GM23248 (cell line): Measurements from ENCODE around the gene ANKS1B.

ENCODE experiments used
- EZH2 ChIP-seq: fragments of 200-600 bp; sonication (generic); IDR thresholded peaks from 2 replicates; pipeline ENCODE4 v1.6.1; 2018; ENCODE audit warnings: antibody characterized with exemption, mild to moderate bottlenecking; ENCODE audit not compliant: insufficient read depth, poor library complexity, severe bottlenecking
- EZH2phosphoT487 ChIP-seq: fragments of 200-600 bp; sonication (generic); IDR thresholded peaks from 2 replicates; pipeline ENCODE4 v1.6.1; 2018; ENCODE audit warnings: antibody characterized with exemption, moderate library complexity, mild to moderate bottlenecking, low read depth; ENCODE audit not compliant: insufficient read depth

DNA sequence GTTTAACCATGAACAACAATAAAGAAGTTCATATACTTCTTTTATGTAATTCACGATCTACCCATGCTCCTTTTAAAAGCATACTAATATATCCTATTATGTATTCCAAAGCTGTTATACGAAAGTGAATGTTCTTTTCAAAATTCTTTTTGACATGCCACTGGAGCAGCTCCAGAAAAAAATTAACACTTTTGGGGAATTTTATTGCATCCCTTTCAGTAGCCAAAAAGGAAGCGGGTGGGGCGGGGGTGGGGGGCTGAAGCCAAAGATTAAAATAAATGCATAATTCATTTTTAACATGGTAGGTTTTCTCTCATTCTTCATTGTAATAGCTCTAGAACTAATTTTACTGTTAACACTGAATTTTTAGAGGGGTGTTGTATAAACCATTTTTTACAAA, 123.0 kb downstream of the ANKS1B start:
- TF ChIP-seq EZH2 (no peak), EZH2phosphoT487 (no peak)
